HEK293 (cell line): ENCODE results near the gene C20orf173.

Experiments
- CTCF ChIA-PET: fragments of 350-600 bp; formaldehyde crosslinking; extraction: SDS; loops from one replicate; lab custom pipeline; 2021; ENCODE audit warnings: antibody characterized with exemption; lab: Yijun Ruan, JAX
- POLR2A ChIA-PET: fragments of 300-600 bp; formaldehyde crosslinking; extraction: SDS; loops from one replicate; lab custom pipeline; 2020; ENCODE audit warnings: antibody characterized with exemption, inconsistent platforms; lab: Yijun Ruan, JAX
- H3K27ac ChIP-seq: fragments of 200-500 bp; sonication (Bioruptor generic); 2 replicates; pipeline ENCODE4 v1.5.1; 2014; ENCODE audit warnings: low read depth, low read length, control low read depth, inconsistent platforms; ENCODE audit errors: extremely low read depth
- H3K36me3 ChIP-seq, 2 experiments: fragments of 200-500 bp in 1 of 2; sonication (Bioruptor generic) in 1 of 2; 1 replicate in 1 of 2; 2 replicates in 1 of 2; pipeline ENCODE4 v1.5.1; 2014 to 2017; ENCODE audit warnings: inconsistent platforms in 2 of 2, low read length in 2 of 2; ENCODE audit not compliant: control insufficient read depth in 2 of 2, insufficient read depth in 1 of 2
- H3K4me1 ChIP-seq: fragments of 200-500 bp; sonication (Bioruptor generic); 2 replicates; pipeline ENCODE4 v1.5.1; 2014; ENCODE audit warnings: mild to moderate bottlenecking, low read length, inconsistent platforms; ENCODE audit not compliant: control insufficient read depth, insufficient read depth
- H3K4me3 ChIP-seq: 2 replicates; pipeline ENCODE4 v1.5.1; 2011; ENCODE audit warnings: low read depth, mild to moderate bottlenecking, control low read depth, low read length, moderate library complexity
- H3K9me3 ChIP-seq: fragments of 200-500 bp; sonication (Bioruptor generic); 2 replicates; pipeline ENCODE4 v1.5.1; 2014; ENCODE audit warnings: low read depth, low read length, inconsistent platforms; ENCODE audit not compliant: control insufficient read depth, insufficient read depth
- GLI2 ChIP-seq: fragments of 450-650 bp; formaldehyde crosslinking; IDR thresholded peaks from 2 replicates; pipeline ENCODE4; 2017; ENCODE audit warnings: missing biosample characterization, missing genetic modification characterization, low read depth, borderline replicate concordance
- GLIS1 ChIP-seq: fragments of 450-650 bp; formaldehyde crosslinking; IDR thresholded peaks from 2 replicates; pipeline ENCODE4 v1.5.1; 2016; ENCODE audit warnings: missing biosample characterization, missing genetic modification characterization
- GLIS2 ChIP-seq: fragments of 450-650 bp; formaldehyde crosslinking; IDR thresholded peaks from 2 replicates; pipeline ENCODE4 v1.5.1; 2016; ENCODE audit warnings: missing biosample characterization, missing genetic modification characterization
- IKZF3 ChIP-seq: fragments of 450-650 bp; IDR thresholded peaks from 2 replicates; pipeline ENCODE4 v1.5.0; 2018; ENCODE audit warnings: missing biosample characterization, mild to moderate bottlenecking, missing genetic modification characterization, moderate library complexity
- MYNN ChIP-seq: fragments of 450-650 bp; formaldehyde crosslinking; IDR thresholded peaks from 2 replicates; pipeline ENCODE4 v1.5.1; 2016; ENCODE audit warnings: missing biosample characterization, missing genetic modification characterization, borderline replicate concordance
- OSR2 ChIP-seq: fragments of 450-650 bp; formaldehyde crosslinking; IDR thresholded peaks from 2 replicates; pipeline ENCODE4 v1.5.1; 2016; ENCODE audit warnings: missing biosample characterization, missing genetic modification characterization
- TRIM28 ChIP-seq: IDR thresholded peaks from 2 replicates; pipeline ENCODE4 v1.6.1; 2011; ENCODE audit warnings: low read length, control low read depth, borderline replicate concordance
- ZNF10 ChIP-seq: fragments of 450-650 bp; formaldehyde crosslinking; IDR thresholded peaks from 2 replicates; pipeline ENCODE4 v1.5.1; 2017; ENCODE audit warnings: missing biosample characterization, missing genetic modification characterization
- ZNF140 ChIP-seq: fragments of 450-650 bp; formaldehyde crosslinking; IDR thresholded peaks from 2 replicates; pipeline ENCODE4 v1.5.1; 2016; ENCODE audit warnings: missing biosample characterization, missing genetic modification characterization
- ZNF175 ChIP-seq: fragments of 450-650 bp; formaldehyde crosslinking; IDR thresholded peaks from 2 replicates; pipeline ENCODE4 v1.5.1; 2016; ENCODE audit warnings: missing biosample characterization, missing genetic modification characterization
- ZNF239 ChIP-seq: fragments of 450-650 bp; formaldehyde crosslinking; IDR thresholded peaks from 2 replicates; pipeline ENCODE4 v1.5.1; 2016; ENCODE audit warnings: missing biosample characterization, missing genetic modification characterization
- ZNF530 ChIP-seq: fragments of 450-650 bp; formaldehyde crosslinking; IDR thresholded peaks from 2 replicates; pipeline ENCODE4 v1.5.1; 2016; ENCODE audit warnings: low read depth, missing biosample characterization, missing genetic modification characterization
- ZNF658 ChIP-seq: fragments of 450-650 bp; formaldehyde crosslinking; IDR thresholded peaks from 2 replicates; pipeline ENCODE4; 2016; ENCODE audit warnings: missing biosample characterization, missing genetic modification characterization
- TF ChIP-seq, protein P1 (sequence below): sonication (generic); formaldehyde crosslinking; IDR thresholded peaks from 2 replicates; pipeline ENCODE4 v1.8.1; 2022; ENCODE audit warnings: mild to moderate bottlenecking, moderate library complexity, missing genetic modification reagents
- TF ChIP-seq, protein P2 (sequence below): fragments of 450-650 bp; formaldehyde crosslinking; conservative IDR thresholded peaks from 2 replicates; pipeline ENCODE4 v1.5.1; 2016; ENCODE audit warnings: low read depth, missing biosample characterization, missing genetic modification characterization
- TF ChIP-seq, protein P3 (sequence below): fragments of 450-650 bp; formaldehyde crosslinking; IDR thresholded peaks from 2 replicates; pipeline ENCODE4 v1.5.1; 2016; ENCODE audit warnings: missing biosample characterization, missing genetic modification characterization
- TF ChIP-seq, protein P4 (sequence below): IDR thresholded peaks from 2 replicates; pipeline ENCODE4 v1.6.1; 2011; ENCODE audit warnings: mild to moderate bottlenecking, low read depth, low read length, borderline replicate concordance

C20orf173 gene

DNA sequence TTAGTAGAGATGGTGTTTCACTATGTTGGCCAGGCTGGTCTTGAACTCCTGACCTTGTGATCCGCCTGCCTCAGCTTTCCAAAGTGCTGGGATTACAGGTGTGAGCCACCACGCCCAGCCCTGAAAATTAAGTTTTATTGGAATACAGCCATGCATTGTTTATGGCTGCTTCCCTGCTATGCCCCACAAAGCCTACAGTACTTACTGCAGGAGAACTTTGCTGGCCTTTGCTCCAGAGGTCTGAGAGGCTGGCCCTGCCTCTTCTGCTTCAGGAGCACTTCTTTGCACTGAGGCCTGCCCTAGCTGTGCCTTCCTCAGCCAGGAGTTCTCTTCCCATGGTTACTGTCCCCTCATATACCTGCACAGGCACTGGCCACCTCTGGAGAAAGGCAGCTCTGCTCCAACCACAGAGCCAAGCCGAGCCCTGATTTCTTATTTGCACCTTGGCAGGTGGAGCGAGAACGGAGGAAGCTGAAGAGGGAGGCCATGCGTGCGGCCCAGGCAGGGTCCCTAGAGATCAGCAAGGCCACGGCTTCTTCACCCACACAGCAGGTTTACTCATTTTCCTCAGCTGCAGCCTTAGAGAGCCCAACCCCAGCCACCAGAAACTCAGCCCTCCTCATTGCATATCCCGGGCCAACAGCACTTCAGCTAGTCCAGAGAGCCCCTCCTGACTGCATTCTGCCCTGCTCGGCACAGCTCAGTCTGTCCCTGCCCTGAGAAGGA lies 20.8 kb downstream of the C20orf173 start:
- ChIA-PET CTCF (no interaction called here), POLR2A (no interaction called here)
- no peak for TF ChIP-seq ZNF530 (tag by site-specific recombination)
- TF ChIP-seq GLIS2 (tag by site-specific recombination): no peak
- no peak for TF ChIP-seq IKZF3 (tag by site-specific recombination)
- no peak for TF ChIP-seq OSR2 (tag by site-specific recombination)
- TF ChIP-seq, protein P1, sequence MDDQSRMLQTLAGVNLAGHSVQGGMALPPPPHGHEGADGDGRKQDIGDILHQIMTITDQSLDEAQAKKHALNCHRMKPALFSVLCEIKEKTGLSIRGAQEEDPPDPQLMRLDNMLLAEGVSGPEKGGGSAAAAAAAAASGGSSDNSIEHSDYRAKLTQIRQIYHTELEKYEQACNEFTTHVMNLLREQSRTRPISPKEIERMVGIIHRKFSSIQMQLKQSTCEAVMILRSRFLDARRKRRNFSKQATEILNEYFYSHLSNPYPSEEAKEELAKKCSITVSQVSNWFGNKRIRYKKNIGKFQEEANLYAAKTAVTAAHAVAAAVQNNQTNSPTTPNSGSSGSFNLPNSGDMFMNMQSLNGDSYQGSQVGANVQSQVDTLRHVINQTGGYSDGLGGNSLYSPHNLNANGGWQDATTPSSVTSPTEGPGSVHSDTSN (CRISPR knock-in tag): no peak
- TF ChIP-seq TRIM28: no peak
- TF ChIP-seq MYNN: no peak
- TF ChIP-seq, protein P2, sequence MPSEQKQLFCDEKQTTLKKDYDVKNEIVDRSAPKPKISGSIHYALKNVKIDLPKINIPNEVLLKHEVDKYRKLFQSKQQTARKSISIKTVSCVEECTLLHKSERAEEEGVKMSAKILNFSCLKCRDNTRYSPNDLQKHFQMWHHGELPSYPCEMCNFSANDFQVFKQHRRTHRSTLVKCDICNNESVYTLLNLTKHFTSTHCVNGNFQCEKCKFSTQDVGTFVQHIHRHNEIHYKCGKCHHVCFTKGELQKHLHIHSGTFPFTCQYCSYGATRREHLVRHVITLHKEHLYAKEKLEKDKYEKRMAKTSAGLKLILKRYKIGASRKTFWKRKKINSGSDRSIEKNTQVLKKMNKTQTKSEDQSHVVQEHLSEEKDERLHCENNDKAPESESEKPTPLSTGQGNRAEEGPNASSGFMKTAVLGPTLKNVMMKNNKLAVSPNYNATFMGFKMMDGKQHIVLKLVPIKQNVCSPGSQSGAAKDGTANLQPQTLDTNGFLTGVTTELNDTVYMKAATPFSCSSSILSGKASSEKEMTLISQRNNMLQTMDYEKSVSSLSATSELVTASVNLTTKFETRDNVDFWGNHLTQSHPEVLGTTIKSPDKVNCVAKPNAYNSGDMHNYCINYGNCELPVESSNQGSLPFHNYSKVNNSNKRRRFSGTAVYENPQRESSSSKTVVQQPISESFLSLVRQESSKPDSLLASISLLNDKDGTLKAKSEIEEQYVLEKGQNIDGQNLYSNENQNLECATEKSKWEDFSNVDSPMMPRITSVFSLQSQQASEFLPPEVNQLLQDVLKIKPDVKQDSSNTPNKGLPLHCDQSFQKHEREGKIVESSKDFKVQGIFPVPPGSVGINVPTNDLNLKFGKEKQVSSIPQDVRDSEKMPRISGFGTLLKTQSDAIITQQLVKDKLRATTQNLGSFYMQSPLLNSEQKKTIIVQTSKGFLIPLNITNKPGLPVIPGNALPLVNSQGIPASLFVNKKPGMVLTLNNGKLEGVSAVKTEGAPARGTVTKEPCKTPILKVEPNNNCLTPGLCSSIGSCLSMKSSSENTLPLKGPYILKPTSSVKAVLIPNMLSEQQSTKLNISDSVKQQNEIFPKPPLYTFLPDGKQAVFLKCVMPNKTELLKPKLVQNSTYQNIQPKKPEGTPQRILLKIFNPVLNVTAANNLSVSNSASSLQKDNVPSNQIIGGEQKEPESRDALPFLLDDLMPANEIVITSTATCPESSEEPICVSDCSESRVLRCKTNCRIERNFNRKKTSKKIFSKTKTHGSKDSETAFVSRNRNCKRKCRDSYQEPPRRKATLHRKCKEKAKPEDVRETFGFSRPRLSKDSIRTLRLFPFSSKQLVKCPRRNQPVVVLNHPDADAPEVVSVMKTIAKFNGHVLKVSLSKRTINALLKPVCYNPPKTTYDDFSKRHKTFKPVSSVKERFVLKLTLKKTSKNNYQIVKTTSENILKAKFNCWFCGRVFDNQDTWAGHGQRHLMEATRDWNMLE (tag by site-specific recombination): no peak
- TF ChIP-seq ZNF10 (tag by site-specific recombination): no peak
- TF ChIP-seq, protein P3, sequence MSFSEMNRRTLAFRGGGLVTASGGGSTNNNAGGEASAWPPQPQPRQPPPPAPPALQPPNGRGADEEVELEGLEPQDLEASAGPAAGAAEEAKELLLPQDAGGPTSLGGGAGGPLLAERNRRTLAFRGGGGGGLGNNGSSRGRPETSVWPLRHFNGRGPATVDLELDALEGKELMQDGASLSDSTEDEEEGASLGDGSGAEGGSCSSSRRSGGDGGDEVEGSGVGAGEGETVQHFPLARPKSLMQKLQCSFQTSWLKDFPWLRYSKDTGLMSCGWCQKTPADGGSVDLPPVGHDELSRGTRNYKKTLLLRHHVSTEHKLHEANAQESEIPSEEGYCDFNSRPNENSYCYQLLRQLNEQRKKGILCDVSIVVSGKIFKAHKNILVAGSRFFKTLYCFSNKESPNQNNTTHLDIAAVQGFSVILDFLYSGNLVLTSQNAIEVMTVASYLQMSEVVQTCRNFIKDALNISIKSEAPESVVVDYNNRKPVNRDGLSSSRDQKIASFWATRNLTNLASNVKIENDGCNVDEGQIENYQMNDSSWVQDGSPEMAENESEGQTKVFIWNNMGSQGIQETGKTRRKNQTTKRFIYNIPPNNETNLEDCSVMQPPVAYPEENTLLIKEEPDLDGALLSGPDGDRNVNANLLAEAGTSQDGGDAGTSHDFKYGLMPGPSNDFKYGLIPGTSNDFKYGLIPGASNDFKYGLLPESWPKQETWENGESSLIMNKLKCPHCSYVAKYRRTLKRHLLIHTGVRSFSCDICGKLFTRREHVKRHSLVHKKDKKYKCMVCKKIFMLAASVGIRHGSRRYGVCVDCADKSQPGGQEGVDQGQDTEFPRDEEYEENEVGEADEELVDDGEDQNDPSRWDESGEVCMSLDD (tag by site-specific recombination): no peak
- TF ChIP-seq, protein P4, sequence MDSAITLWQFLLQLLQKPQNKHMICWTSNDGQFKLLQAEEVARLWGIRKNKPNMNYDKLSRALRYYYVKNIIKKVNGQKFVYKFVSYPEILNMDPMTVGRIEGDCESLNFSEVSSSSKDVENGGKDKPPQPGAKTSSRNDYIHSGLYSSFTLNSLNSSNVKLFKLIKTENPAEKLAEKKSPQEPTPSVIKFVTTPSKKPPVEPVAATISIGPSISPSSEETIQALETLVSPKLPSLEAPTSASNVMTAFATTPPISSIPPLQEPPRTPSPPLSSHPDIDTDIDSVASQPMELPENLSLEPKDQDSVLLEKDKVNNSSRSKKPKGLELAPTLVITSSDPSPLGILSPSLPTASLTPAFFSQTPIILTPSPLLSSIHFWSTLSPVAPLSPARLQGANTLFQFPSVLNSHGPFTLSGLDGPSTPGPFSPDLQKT: no peak
- no peak for TF ChIP-seq ZNF140 (tag by site-specific recombination)
- no peak for TF ChIP-seq ZNF658 (tag by site-specific recombination)
- no peak for TF ChIP-seq ZNF239
- TF ChIP-seq GLI2 (tag by site-specific recombination): no peak
- TF ChIP-seq GLIS1 (tag by site-specific recombination): no peak
- no peak for TF ChIP-seq ZNF175 (tag by site-specific recombination)
- H3K4me3 ChIP-seq: no peak overlapping the region
- no peaks in the 10 kb centered on the region for H3K9me3 ChIP-seq
- H3K27ac ChIP-seq: no peak overlapping the region
- peaks cover 5 to 96% of the 10 kb centered on the region in 2 experiments; a peak in 2 of 3 replicates for H3K36me3 ChIP-seq
- H3K4me1 ChIP-seq: no peaks in the 10 kb centered on the region
